Measurements from ENCODE around the gene PACRG.

Gene PACRG

GRCh38 chr6:162697872-162698403 is 29.8 kb upstream of the PACRG start:
- TF ChIP-seq CTCF (IDR thresholded peaks at IDR 0.05), result no peak
- H3K36me3 Mint-ChIP-seq (ENCODE audit: low read depth), result no peaks in the 10 kb centered on the region
- no peak overlapping the region for H3K4me3 Mint-ChIP-seq
- H3K27ac Mint-ChIP-seq, result no peak overlapping the region
- no peak for DNase-seq
- H3K9me3 Mint-ChIP-seq, result no peaks in the 10 kb centered on the region
- H3K4me1 Mint-ChIP-seq, result peaks cover under 1% of the 10 kb centered on the region
- peaks cover 6% of the 10 kb centered on the region for H3K27me3 Mint-ChIP-seq (ENCODE audit: low read depth, poor library complexity)

GRCh38 chr6:162698440-162698839 is 29.3 kb upstream of the PACRG start:
- Mint-ChIP-seq H3K4me3 (no peak overlapping the region), H3K27ac (no peak overlapping the region), H3K36me3 (ENCODE audit: low read depth) (no peaks in the 10 kb centered on the region), H3K9me3 (no peaks in the 10 kb centered on the region), H3K4me1 (peaks cover 1% of the 10 kb centered on the region), H3K27me3 (ENCODE audit: low read depth, poor library complexity) (peaks cover 5% of the 10 kb centered on the region)
- DNase-seq, result no peak
- TF ChIP-seq CTCF (IDR thresholded peaks at IDR 0.05), result no peak

- no peaks in the 10 kb centered on the region for H3K9me3 Mint-ChIP-seq
These were observed 27.8 kb upstream of the PACRG start for GRCh38 chr6:162699961-162700360.

GRCh38 chr6:162700966-162701365 is 26.8 kb upstream of the PACRG start:
- TF ChIP-seq CTCF (IDR thresholded peaks at IDR 0.05), result no peak
- Mint-ChIP-seq H3K4me3 (no peak overlapping the region), H3K9me3 (no peaks in the 10 kb centered on the region), H3K36me3 (ENCODE audit: low read depth) (no peaks in the 10 kb centered on the region), H3K27ac (no peak overlapping the region), H3K27me3 (ENCODE audit: low read depth, poor library complexity) (no peaks in the 10 kb centered on the region), H3K4me1 (peaks cover 9% of the 10 kb centered on the region)
- no peak for DNase-seq

More at GRCh38 chr6:162699961-162700360, 27.8 kb upstream of the PACRG start:
- Mint-ChIP-seq H3K4me3 (no peak overlapping the region), H3K4me1 (peaks cover 5% of the 10 kb centered on the region), H3K27ac (no peak overlapping the region), H3K27me3 (ENCODE audit: low read depth, poor library complexity) (no peaks in the 10 kb centered on the region), H3K36me3 (ENCODE audit: low read depth) (no peaks in the 10 kb centered on the region)
- no peak for TF ChIP-seq CTCF (IDR thresholded peaks at IDR 0.05)
- no peak for DNase-seq

- Mint-ChIP-seq H3K27ac (no peak overlapping the region), H3K4me1 (peaks cover 15% of the 10 kb centered on the region), H3K4me3 (no peak overlapping the region), H3K27me3 (ENCODE audit: low read depth, poor library complexity) (no peaks in the 10 kb centered on the region), H3K9me3 (no peaks in the 10 kb centered on the region), H3K36me3 (ENCODE audit: low read depth) (no peaks in the 10 kb centered on the region)
- TF ChIP-seq CTCF (IDR thresholded peaks at IDR 0.05), result no peak
- no peak for DNase-seq
These were observed 26.2 kb upstream of the PACRG start for GRCh38 chr6:162701551-162701950.

- no peaks in the 10 kb centered on the region for H3K27me3 Mint-ChIP-seq (ENCODE audit: low read depth, poor library complexity)
- H3K9me3 Mint-ChIP-seq, result no peaks in the 10 kb centered on the region
- H3K27ac Mint-ChIP-seq, result no peak overlapping the region
- no peak for DNase-seq
- H3K4me1 Mint-ChIP-seq, result peaks cover 16% of the 10 kb centered on the region
- no peak overlapping the region for H3K4me3 Mint-ChIP-seq
- no peak for TF ChIP-seq CTCF (IDR thresholded peaks at IDR 0.05)
- no peaks in the 10 kb centered on the region for H3K36me3 Mint-ChIP-seq (ENCODE audit: low read depth)
These were observed 25.3 kb upstream of the PACRG start for GRCh38 chr6:162702446-162702845.

Measured in nephron progenitor cell (in vitro differentiated cells).